ENCODE results near the gene CDKAL1. TPM values are rescaled to one million over a fixed set of nuclear protein-coding genes. Genes with fewer than 3 reads are reported as not detected.

The CDKAL1 gene
- total RNA-seq, 1 experiment from 2014 or later, result 20.6 TPM

DNA sequence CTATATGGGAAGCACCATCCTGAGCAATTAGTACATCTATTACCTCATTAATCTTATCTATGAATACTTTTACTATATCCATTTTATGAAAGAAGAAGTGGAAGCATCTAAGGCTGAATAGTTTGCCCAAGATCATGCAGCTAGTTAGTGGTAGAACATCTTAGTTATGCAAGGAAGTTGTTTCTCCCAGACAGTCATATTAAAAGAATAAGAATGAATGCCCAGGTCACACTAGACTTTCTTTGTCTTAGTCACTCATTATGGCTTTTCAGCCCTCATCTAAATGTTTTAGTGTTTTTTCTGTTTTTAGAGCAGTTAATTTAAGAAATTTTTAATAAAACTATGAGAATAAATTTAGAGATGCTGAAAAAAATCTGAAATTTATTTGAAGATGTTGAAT, 517.5 kb downstream of the CDKAL1 start:
- Mint-ChIP-seq H3K4me3 (no peak overlapping the region), H3K36me3 (no peaks in the 10 kb centered on the region), H3K9me3 (peaks cover 4% of the 10 kb centered on the region; the same call in 1 of the 2 replicates), H3K27ac (no peak overlapping the region), H3K4me1 (no peaks in the 10 kb centered on the region; the same call in 1 of the 2 replicates), H3K27me3 (ENCODE audit: low read depth) (no peaks in the 10 kb centered on the region)
- DNase-seq (ENCODE audit: low spot score) (no peak), ATAC-seq (no peak)
- TF ChIP-seq, protein P1, sequence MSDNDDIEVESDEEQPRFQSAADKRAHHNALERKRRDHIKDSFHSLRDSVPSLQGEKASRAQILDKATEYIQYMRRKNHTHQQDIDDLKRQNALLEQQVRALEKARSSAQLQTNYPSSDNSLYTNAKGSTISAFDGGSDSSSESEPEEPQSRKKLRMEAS (CRISPR knock-in tag; IDR thresholded peaks at IDR 0.05), result no peak
- no peak for TF ChIP-seq TCF7 (CRISPR knock-in tag; IDR thresholded peaks at IDR 0.05; ENCODE audit: low read depth)
- TF ChIP-seq, protein P2, sequence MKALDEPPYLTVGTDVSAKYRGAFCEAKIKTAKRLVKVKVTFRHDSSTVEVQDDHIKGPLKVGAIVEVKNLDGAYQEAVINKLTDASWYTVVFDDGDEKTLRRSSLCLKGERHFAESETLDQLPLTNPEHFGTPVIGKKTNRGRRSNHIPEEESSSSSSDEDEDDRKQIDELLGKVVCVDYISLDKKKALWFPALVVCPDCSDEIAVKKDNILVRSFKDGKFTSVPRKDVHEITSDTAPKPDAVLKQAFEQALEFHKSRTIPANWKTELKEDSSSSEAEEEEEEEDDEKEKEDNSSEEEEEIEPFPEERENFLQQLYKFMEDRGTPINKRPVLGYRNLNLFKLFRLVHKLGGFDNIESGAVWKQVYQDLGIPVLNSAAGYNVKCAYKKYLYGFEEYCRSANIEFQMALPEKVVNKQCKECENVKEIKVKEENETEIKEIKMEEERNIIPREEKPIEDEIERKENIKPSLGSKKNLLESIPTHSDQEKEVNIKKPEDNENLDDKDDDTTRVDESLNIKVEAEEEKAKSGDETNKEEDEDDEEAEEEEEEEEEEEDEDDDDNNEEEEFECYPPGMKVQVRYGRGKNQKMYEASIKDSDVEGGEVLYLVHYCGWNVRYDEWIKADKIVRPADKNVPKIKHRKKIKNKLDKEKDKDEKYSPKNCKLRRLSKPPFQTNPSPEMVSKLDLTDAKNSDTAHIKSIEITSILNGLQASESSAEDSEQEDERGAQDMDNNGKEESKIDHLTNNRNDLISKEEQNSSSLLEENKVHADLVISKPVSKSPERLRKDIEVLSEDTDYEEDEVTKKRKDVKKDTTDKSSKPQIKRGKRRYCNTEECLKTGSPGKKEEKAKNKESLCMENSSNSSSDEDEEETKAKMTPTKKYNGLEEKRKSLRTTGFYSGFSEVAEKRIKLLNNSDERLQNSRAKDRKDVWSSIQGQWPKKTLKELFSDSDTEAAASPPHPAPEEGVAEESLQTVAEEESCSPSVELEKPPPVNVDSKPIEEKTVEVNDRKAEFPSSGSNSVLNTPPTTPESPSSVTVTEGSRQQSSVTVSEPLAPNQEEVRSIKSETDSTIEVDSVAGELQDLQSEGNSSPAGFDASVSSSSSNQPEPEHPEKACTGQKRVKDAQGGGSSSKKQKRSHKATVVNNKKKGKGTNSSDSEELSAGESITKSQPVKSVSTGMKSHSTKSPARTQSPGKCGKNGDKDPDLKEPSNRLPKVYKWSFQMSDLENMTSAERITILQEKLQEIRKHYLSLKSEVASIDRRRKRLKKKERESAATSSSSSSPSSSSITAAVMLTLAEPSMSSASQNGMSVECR (CRISPR knock-in tag; IDR thresholded peaks at IDR 0.05; ENCODE audit: borderline replicate concordance), result no peak
- TF ChIP-seq, protein P3, sequence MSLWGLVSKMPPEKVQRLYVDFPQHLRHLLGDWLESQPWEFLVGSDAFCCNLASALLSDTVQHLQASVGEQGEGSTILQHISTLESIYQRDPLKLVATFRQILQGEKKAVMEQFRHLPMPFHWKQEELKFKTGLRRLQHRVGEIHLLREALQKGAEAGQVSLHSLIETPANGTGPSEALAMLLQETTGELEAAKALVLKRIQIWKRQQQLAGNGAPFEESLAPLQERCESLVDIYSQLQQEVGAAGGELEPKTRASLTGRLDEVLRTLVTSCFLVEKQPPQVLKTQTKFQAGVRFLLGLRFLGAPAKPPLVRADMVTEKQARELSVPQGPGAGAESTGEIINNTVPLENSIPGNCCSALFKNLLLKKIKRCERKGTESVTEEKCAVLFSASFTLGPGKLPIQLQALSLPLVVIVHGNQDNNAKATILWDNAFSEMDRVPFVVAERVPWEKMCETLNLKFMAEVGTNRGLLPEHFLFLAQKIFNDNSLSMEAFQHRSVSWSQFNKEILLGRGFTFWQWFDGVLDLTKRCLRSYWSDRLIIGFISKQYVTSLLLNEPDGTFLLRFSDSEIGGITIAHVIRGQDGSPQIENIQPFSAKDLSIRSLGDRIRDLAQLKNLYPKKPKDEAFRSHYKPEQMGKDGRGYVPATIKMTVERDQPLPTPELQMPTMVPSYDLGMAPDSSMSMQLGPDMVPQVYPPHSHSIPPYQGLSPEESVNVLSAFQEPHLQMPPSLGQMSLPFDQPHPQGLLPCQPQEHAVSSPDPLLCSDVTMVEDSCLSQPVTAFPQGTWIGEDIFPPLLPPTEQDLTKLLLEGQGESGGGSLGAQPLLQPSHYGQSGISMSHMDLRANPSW (CRISPR knock-in tag; conservative IDR thresholded peaks at IDR 0.05; ENCODE audit: low read depth), result no peak
- no peak for TF ChIP-seq GRHL2 (CRISPR knock-in tag; IDR thresholded peaks at IDR 0.05; ENCODE audit: insufficient replicate concordance, severe bottlenecking)
- TF ChIP-seq FOXP1 (CRISPR knock-in tag; IDR thresholded peaks at IDR 0.05; ENCODE audit: borderline replicate concordance), result no peak
- TF ChIP-seq, protein P4, sequence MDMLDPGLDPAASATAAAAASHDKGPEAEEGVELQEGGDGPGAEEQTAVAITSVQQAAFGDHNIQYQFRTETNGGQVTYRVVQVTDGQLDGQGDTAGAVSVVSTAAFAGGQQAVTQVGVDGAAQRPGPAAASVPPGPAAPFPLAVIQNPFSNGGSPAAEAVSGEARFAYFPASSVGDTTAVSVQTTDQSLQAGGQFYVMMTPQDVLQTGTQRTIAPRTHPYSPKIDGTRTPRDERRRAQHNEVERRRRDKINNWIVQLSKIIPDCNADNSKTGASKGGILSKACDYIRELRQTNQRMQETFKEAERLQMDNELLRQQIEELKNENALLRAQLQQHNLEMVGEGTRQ (CRISPR knock-in tag; IDR thresholded peaks at IDR 0.05), result no peak
- TF ChIP-seq SMAD4 (CRISPR knock-in tag; IDR thresholded peaks at IDR 0.05), result no peak
- TF ChIP-seq, protein P5, sequence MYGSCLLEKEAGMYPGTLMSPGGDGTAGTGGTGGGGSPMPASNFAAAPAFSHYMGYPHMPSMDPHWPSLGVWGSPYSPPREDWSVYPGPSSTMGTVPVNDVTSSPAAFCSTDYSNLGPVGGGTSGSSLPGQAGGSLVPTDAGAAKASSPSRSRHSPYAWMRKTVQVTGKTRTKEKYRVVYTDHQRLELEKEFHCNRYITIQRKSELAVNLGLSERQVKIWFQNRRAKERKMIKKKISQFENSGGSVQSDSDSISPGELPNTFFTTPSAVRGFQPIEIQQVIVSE (CRISPR knock-in tag; IDR thresholded peaks at IDR 0.05; ENCODE audit: borderline replicate concordance), result no peak
- TF ChIP-seq, protein P6, sequence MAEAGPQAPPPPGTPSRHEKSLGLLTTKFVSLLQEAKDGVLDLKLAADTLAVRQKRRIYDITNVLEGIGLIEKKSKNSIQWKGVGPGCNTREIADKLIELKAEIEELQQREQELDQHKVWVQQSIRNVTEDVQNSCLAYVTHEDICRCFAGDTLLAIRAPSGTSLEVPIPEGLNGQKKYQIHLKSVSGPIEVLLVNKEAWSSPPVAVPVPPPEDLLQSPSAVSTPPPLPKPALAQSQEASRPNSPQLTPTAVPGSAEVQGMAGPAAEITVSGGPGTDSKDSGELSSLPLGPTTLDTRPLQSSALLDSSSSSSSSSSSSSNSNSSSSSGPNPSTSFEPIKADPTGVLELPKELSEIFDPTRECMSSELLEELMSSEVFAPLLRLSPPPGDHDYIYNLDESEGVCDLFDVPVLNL (CRISPR knock-in tag; IDR thresholded peaks at IDR 0.05; ENCODE audit: borderline replicate concordance, low read depth), result no peak
- TF ChIP-seq, protein P7, sequence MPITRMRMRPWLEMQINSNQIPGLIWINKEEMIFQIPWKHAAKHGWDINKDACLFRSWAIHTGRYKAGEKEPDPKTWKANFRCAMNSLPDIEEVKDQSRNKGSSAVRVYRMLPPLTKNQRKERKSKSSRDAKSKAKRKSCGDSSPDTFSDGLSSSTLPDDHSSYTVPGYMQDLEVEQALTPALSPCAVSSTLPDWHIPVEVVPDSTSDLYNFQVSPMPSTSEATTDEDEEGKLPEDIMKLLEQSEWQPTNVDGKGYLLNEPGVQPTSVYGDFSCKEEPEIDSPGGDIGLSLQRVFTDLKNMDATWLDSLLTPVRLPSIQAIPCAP (CRISPR knock-in tag; IDR thresholded peaks at IDR 0.05), result no peak
- no peak for TF ChIP-seq GTF2I (CRISPR knock-in tag; conservative IDR thresholded peaks at IDR 0.05)
- TF ChIP-seq, protein P8, sequence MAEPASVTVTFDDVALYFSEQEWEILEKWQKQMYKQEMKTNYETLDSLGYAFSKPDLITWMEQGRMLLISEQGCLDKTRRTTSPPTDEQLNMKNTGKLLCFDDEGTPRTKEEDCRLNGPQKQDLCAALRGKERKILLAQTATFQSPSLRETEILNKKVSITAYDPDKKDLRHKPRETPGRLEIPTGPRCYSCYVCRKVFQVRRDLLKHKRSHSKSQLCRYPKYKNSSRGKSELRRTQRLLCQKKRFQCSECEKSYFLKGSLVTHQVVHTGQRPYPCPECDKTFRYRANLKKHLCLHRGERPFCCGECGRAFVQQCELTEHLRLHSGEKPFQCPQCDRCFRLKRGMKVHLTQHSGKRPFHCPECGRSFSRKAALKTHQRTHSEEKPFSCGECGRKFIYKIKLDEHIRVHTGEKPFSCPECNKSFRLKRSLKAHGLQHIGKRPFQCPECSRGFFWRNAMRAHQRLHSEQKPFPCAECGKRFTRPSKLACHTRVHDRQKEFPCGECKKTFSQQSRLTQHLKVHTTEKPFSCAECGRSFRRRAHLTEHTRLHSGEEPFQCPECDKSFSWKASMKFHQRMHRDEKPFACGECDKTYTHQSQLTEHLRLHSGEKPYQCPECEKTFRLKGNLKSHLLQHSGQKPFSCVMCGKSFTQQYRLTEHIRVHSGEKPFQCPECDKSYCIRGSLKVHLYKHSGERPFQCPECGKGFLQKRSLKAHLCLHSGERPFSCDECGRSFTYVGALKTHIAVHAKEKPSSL (CRISPR knock-in tag; conservative IDR thresholded peaks at IDR 0.05), result no peak
- TF ChIP-seq, protein P9, sequence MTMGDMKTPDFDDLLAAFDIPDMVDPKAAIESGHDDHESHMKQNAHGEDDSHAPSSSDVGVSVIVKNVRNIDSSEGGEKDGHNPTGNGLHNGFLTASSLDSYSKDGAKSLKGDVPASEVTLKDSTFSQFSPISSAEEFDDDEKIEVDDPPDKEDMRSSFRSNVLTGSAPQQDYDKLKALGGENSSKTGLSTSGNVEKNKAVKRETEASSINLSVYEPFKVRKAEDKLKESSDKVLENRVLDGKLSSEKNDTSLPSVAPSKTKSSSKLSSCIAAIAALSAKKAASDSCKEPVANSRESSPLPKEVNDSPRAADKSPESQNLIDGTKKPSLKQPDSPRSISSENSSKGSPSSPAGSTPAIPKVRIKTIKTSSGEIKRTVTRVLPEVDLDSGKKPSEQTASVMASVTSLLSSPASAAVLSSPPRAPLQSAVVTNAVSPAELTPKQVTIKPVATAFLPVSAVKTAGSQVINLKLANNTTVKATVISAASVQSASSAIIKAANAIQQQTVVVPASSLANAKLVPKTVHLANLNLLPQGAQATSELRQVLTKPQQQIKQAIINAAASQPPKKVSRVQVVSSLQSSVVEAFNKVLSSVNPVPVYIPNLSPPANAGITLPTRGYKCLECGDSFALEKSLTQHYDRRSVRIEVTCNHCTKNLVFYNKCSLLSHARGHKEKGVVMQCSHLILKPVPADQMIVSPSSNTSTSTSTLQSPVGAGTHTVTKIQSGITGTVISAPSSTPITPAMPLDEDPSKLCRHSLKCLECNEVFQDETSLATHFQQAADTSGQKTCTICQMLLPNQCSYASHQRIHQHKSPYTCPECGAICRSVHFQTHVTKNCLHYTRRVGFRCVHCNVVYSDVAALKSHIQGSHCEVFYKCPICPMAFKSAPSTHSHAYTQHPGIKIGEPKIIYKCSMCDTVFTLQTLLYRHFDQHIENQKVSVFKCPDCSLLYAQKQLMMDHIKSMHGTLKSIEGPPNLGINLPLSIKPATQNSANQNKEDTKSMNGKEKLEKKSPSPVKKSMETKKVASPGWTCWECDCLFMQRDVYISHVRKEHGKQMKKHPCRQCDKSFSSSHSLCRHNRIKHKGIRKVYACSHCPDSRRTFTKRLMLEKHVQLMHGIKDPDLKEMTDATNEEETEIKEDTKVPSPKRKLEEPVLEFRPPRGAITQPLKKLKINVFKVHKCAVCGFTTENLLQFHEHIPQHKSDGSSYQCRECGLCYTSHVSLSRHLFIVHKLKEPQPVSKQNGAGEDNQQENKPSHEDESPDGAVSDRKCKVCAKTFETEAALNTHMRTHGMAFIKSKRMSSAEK (CRISPR knock-in tag; IDR thresholded peaks at IDR 0.05; ENCODE audit: borderline replicate concordance), result no peak
- no peak for TF ChIP-seq RELA (CRISPR knock-in tag; IDR thresholded peaks at IDR 0.05; ENCODE audit: borderline replicate concordance)
- CTCF ChIA-PET, result interaction anchor here (0.7 kb wide), 1 partner anchor 9 kb away, joined by 4 read pairs; no protein-coding TSS in a partner anchor
- POLR2A ChIA-PET, result no interaction called here
